OCI-LY1 (cell line): Measurements from ENCODE around the gene CAPG.

Source experiments
- H2AFZ ChIP-seq: fragments of 200-600 bp; sonication (generic), shearing (Covaris generic); 2 replicates; pipeline ENCODE4 v1.6.0; 2014; ENCODE audit warnings: antibody characterized with exemption, mild to moderate bottlenecking, low read length
- H3F3A ChIP-seq: fragments of 200-600 bp; sonication (generic), shearing (Covaris generic); 2 replicates; pipeline ENCODE4 v1.6.0; 2014; ENCODE audit warnings: mild to moderate bottlenecking, antibody characterized with exemption, low read length, moderate library complexity; ENCODE audit not compliant: insufficient read depth
- H3K27ac ChIP-seq: fragments of 200-600 bp; sonication (generic); 2 replicates; pipeline ENCODE4 v1.5.1; 2014; ENCODE audit warnings: low read length, mixed run types, mild to moderate bottlenecking, low read depth; ENCODE audit not compliant: poor library complexity, severe bottlenecking
- H3K27me3 ChIP-seq: fragments of 200-600 bp; sonication (generic); 2 replicates; pipeline ENCODE4 v1.6.0; 2014; ENCODE audit warnings: antibody characterized with exemption, mild to moderate bottlenecking, low read length, moderate library complexity; ENCODE audit not compliant: insufficient read depth
- H3K36me3 ChIP-seq: fragments of 200-600 bp; sonication (generic); 2 replicates; pipeline ENCODE4 v1.6.1; 2014; ENCODE audit warnings: mild to moderate bottlenecking, antibody characterized with exemption, low read length, moderate library complexity, mixed read lengths; ENCODE audit not compliant: insufficient read depth
- H3K4me1 ChIP-seq: fragments of 200-600 bp; sonication (generic); 2 replicates; pipeline ENCODE4 v1.5.1; 2014; ENCODE audit warnings: mild to moderate bottlenecking, low read length, moderate library complexity; ENCODE audit not compliant: insufficient read depth, severe bottlenecking
- H3K4me2 ChIP-seq: fragments of 200-600 bp; sonication (generic), shearing (Covaris generic); 2 replicates; pipeline ENCODE4 v1.6.1; 2014; ENCODE audit warnings: low read length
- H3K4me3 ChIP-seq: fragments of 200-600 bp; sonication (generic); 2 replicates; pipeline ENCODE4 v1.5.1; 2014; ENCODE audit warnings: low read length, low read depth, mild to moderate bottlenecking, mixed read lengths; ENCODE audit not compliant: poor library complexity, severe bottlenecking
- H3K79me2 ChIP-seq: fragments of 200-600 bp; shearing (Covaris generic); 2 replicates; pipeline ENCODE4 v1.6.1; 2016; ENCODE audit warnings: mixed run types, low read length, mixed read lengths; ENCODE audit not compliant: insufficient read depth
- H3K9ac ChIP-seq: fragments of 200-600 bp; sonication (generic), shearing (Covaris generic); 2 replicates; pipeline ENCODE4 v1.6.1; 2014; ENCODE audit warnings: mild to moderate bottlenecking, low read length, mixed read lengths
- H3K9me2 ChIP-seq: fragments of 200-600 bp; sonication (generic), shearing (Covaris generic); 2 replicates; pipeline ENCODE4 v1.6.1; 2014; ENCODE audit warnings: low read depth, mild to moderate bottlenecking, low read length, mixed read lengths
- H3K9me3 ChIP-seq: fragments of 200-600 bp; shearing (Covaris generic); 2 replicates; pipeline ENCODE4 v1.6.1; 2014; ENCODE audit warnings: low read length, mixed read lengths
- H4K20me1 ChIP-seq: fragments of 200-600 bp; sonication (generic), shearing (Covaris generic); 2 replicates; pipeline ENCODE4 v1.6.0; 2016; ENCODE audit warnings: mild to moderate bottlenecking, low read length; ENCODE audit not compliant: insufficient read depth
- EZH2 ChIP-seq: fragments of 200-600 bp; sonication (generic), shearing (Covaris generic); IDR thresholded peaks from 2 replicates; pipeline ENCODE4 v1.8.0; 2017; ENCODE audit warnings: borderline replicate concordance, mixed run types, mild to moderate bottlenecking, antibody characterized with exemption, low read length, moderate library complexity, mixed read lengths
- TF ChIP-seq, protein P1 (sequence below): fragments of 200-600 bp; sonication (generic), shearing (Covaris generic); IDR thresholded peaks from 2 replicates; pipeline ENCODE4 v1.5.1; 2017; ENCODE audit warnings: mild to moderate bottlenecking, antibody characterized with exemption, low read length, moderate library complexity, mixed read lengths

CAPG gene

DNA sequence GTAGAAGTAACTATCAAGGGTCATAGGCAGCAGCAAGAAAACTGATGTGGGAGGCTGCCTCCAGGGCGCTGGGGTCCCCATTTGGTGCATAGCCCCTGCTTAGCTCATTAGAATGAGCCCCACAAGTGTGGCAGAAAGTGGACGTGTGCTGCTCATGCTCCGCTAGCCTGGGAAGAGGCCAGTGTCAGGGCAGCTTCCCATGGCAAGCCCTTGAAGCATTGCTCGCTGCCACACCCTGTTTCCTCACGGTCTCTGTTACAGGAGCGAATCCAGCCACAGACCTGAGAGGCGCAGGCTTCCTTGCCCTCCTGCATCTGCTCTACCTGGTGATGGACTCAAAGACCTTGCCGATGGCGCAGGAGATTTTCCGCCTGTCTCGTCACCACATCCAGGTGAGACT lies 33.1 kb downstream of the CAPG start:
- no peaks in the 10 kb centered on the region for H3K27me3 ChIP-seq
- no peak overlapping the region for H2AFZ ChIP-seq
- TF ChIP-seq EZH2: no peak
- TF ChIP-seq, protein P1, sequence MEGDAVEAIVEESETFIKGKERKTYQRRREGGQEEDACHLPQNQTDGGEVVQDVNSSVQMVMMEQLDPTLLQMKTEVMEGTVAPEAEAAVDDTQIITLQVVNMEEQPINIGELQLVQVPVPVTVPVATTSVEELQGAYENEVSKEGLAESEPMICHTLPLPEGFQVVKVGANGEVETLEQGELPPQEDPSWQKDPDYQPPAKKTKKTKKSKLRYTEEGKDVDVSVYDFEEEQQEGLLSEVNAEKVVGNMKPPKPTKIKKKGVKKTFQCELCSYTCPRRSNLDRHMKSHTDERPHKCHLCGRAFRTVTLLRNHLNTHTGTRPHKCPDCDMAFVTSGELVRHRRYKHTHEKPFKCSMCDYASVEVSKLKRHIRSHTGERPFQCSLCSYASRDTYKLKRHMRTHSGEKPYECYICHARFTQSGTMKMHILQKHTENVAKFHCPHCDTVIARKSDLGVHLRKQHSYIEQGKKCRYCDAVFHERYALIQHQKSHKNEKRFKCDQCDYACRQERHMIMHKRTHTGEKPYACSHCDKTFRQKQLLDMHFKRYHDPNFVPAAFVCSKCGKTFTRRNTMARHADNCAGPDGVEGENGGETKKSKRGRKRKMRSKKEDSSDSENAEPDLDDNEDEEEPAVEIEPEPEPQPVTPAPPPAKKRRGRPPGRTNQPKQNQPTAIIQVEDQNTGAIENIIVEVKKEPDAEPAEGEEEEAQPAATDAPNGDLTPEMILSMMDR: no peak
- H3K4me3 ChIP-seq: no peak overlapping the region
- H3K36me3 ChIP-seq: peaks cover 38% of the 10 kb centered on the region
- H3K9me2 ChIP-seq: no peaks in the 10 kb centered on the region
- H4K20me1 ChIP-seq: no peaks in the 10 kb centered on the region
- no peaks in the 10 kb centered on the region for H3F3A ChIP-seq
- H3K4me1 ChIP-seq: no peaks in the 10 kb centered on the region
- no peak overlapping the region for H3K4me2 ChIP-seq
- no peak overlapping the region for H3K27ac ChIP-seq
- peaks cover 6% of the 10 kb centered on the region for H3K9me3 ChIP-seq
- no peak overlapping the region for H3K9ac ChIP-seq
- H3K79me2 ChIP-seq: no peaks in the 10 kb centered on the region

GRCh38 chr2:85376291-85377065 lies 33.7 kb downstream of the CAPG start:
- TF ChIP-seq, protein P1: no peak
- TF ChIP-seq EZH2: no peak
- Histone ChIP-seq H3F3A (no peaks in the 10 kb centered on the region), H3K9me3 (peaks cover 6% of the 10 kb centered on the region), H3K9ac (no peak overlapping the region), H3K27me3 (no peaks in the 10 kb centered on the region), H3K27ac (no peak overlapping the region), H3K4me3 (no peak overlapping the region), H3K4me1 (no peaks in the 10 kb centered on the region), H3K79me2 (no peaks in the 10 kb centered on the region), H3K36me3 (peaks cover 38% of the 10 kb centered on the region), H3K4me2 (no peak overlapping the region), H2AFZ (no peak overlapping the region), H4K20me1 (no peaks in the 10 kb centered on the region), H3K9me2 (no peaks in the 10 kb centered on the region)

GRCh38 chr2:85371045-85371444 lies 39.1 kb downstream of the CAPG start:
- Histone ChIP-seq H4K20me1 (no peaks in the 10 kb centered on the region), H3K9ac (no peak overlapping the region), H2AFZ (no peak overlapping the region), H3K27me3 (no peaks in the 10 kb centered on the region), H3K36me3 (no peaks in the 10 kb centered on the region), H3K79me2 (no peaks in the 10 kb centered on the region), H3K4me1 (no peaks in the 10 kb centered on the region), H3K4me2 (no peak overlapping the region), H3K27ac (no peak overlapping the region), H3K4me3 (no peak overlapping the region), H3K9me3 (no peaks in the 10 kb centered on the region), H3F3A (no peaks in the 10 kb centered on the region), H3K9me2 (no peaks in the 10 kb centered on the region)
- no peak for TF ChIP-seq EZH2
- TF ChIP-seq, protein P1: no peak
